Measurements from ENCODE around the gene TWNK.
"Not testable (repeated sequence)": the region's sequence is repeated elsewhere in the genome, so short reads cannot be mapped to it uniquely, and the experiment has no call there.

Gene TWNK

GRCh38 chr10:101032637-101033224 lies 45.4 kb downstream of the TWNK start:
- DNase-seq = no peak

- no peak for DNase-seq
These were observed 45.9 kb downstream of the TWNK start for GRCh38 chr10:101033276-101033675.

GRCh38 chr10:101034404-101034803 lies 47.1 kb downstream of the TWNK start:
- not testable (repeated sequence) for DNase-seq

GRCh38 chr10:101035314-101035713 lies 48.0 kb downstream of the TWNK start:
- DNase-seq = no peak

GRCh38 chr10:101035916-101036702 lies 48.8 kb downstream of the TWNK start:
- DNase-seq = no peak

DNA sequence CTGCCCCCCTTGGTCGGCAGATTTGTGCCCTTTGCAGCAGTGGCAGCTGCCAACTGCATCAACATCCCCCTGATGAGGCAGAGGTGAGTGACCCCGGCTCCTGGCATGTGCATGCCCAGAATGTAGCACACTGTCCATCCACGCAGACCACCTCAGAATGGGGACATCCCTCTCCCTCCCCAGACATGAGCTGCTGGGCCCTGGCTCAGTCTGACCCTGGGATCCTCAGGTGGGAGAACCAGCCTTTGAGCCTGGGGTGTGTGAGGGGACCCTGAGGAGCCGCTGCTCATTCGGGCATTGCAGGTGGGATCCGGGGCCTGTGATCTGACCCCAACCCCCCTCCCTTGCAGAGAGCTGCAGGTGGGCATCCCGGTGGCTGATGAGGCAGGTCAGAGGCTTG lies 49.4 kb downstream of the TWNK start:
- no peak for DNase-seq

GRCh38 chr10:101038484-101038883 lies 51.1 kb downstream of the TWNK start:
- no peak for DNase-seq

GRCh38 chr10:101040061-101040460 lies 52.7 kb downstream of the TWNK start:
- no peak for DNase-seq

GRCh38 chr10:101040851-101041250 lies 53.5 kb downstream of the TWNK start:
- no peak for DNase-seq

DNA sequence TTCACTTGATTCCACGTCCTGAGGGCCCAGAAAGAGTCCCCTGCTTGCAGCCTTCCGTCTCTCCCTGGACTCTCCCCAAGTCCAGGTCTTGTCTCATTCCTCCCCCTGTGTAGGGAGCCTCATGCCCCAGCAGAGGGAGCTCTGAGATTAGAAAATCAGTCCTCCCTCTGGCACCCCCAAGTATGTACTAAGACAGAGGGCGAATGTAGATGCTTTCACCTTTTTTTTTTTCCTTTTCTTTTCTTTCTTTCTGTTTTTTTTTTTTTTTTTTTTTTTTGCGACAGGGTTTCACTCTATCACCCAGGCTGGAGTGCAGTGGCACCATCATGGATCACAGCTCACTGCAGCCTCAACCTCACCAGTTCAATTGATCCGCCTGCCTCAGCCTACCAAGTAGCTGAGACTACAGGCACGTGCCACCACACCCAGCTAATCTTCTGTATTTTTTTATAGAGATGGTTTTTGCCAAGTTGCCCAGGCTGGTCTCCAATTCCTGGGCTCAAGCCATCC lies 54.0 kb downstream of the TWNK start:
- no peak for DNase-seq

DNA sequence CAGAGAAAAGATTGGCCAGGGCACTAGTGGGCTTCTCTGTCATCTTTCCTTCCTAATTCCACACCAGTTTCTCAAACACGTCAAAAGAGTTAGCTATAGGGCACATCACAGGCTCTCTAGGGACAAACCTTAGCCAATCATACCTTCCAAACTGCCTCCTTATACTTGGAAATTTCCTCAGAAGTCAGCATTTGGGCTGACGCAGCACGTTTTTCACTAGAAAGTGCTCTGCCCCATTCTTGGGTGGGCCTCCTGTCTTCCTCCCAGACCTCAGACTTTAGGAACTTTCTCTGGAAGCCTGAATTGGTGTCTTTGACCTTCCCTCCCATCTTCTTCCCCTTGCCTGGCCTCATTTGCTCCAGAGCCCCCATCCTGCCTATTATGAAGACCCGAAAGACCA lies 54.8 kb downstream of the TWNK start:
- DNase-seq = no peak

DNA sequence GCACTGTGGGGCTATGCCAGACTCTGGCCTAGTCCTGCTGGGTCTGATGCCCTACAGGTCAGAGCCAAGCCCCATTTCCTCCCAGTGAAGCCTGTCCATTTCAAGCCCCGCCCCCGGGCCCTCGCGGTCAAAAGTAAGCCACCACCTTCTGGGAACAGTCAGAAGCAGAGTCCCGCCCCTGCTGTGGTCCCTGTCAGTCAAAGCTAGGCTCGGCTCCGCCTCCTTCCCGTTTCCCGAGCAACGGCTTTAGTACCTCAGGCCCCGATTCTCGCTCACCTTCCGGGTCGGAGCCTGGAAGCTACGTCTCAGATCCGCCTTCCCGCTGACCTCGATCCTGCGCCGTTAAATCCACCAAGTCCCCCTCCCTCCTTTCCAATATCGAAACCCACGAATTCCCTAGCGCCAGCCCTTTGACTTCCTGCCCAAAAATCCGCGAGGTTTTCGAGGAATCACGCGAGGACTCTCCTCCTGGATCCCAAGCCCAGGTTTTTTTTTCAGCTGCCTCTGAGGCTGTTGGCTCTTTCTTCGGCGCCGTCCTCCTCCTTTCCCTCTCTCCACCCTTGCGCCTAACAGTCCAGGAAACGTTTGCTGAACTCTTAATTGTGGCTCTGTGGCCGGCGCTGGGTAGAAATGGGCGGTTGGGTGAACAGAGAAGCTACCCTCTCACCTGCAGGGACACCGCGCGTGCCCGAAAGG lies 55.5 kb downstream of the TWNK start:
- peak; percentile 82 for DNase-seq

DNA sequence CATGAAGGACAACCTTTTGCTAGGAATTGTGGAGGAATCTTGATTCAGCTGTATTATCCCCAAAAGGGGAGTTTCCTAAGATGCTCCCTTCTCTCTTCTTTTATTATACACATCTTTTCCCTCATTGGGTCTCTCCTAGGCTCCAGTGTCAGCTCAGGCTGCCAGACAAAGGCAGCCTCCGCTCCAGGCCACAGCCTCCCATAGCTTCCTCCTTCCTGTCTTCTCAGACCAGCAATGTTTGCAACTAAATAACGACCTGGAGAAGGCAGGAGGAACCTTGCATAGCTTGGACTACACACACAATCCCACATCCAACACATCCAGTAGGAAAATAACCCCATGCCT lies 56.0 kb downstream of the TWNK start:
- no peak for DNase-seq

All from NCI-H2029 treated with DMSO at 0.1 percent for 48 hours (cell line).